Measurements from ENCODE around the gene PREX1. TPM values are rescaled to one million over a fixed set of nuclear protein-coding genes. Genes with fewer than 3 reads are reported as not detected.

Gene PREX1
- total RNA-seq, 2 donors from 2014 or later: 11.5 to 21.7 TPM

- H3K9me3 ChIP-seq: no peaks in the 10 kb centered on the region
- DNase-seq (ENCODE audit: low spot score): no peak
- no peak overlapping the region for H3K4me3 ChIP-seq
- H3K36me3 ChIP-seq: no peaks in the 10 kb centered on the region
- TF ChIP-seq CTCF (IDR thresholded peaks at IDR 0.05): no peak
- no peaks in the 10 kb centered on the region for H3K27me3 ChIP-seq
- H3K27ac ChIP-seq: no peak overlapping the region
- H3K4me1 ChIP-seq: peaks cover 0 to 6% of the 10 kb centered on the region in 2 donors
Measured at GRCh38 chr20:48582673-48582985, 245.2 kb downstream of the PREX1 start.

- no peaks in the 10 kb centered on the region for H3K9me3 ChIP-seq
- H3K4me1 ChIP-seq: peaks cover 0 to 6% of the 10 kb centered on the region in 2 donors
- no peaks in the 10 kb centered on the region for H3K36me3 ChIP-seq
- H3K27me3 ChIP-seq: no peaks in the 10 kb centered on the region
- H3K4me3 ChIP-seq: no peak overlapping the region
- no peak overlapping the region for H3K27ac ChIP-seq
- no peak for DNase-seq (ENCODE audit: low spot score)
- no peak for TF ChIP-seq CTCF (IDR thresholded peaks at IDR 0.05)
Measured at GRCh38 chr20:48581167-48581566, 246.6 kb downstream of the PREX1 start.

GRCh38 chr20:48578397-48579098, 249.3 kb downstream of the PREX1 start:
- H3K27me3 ChIP-seq: no peaks in the 10 kb centered on the region
- no peak overlapping the region for H3K4me3 ChIP-seq
- peaks cover 0 to 6% of the 10 kb centered on the region in 2 donors for H3K4me1 ChIP-seq
- TF ChIP-seq CTCF (IDR thresholded peaks at IDR 0.05): no peak
- no peaks in the 10 kb centered on the region for H3K36me3 ChIP-seq
- DNase-seq (ENCODE audit: low spot score): no peak
- no peaks in the 10 kb centered on the region for H3K9me3 ChIP-seq
- H3K27ac ChIP-seq: no peak overlapping the region

- Histone ChIP-seq H3K27ac (no peak overlapping the region), H3K9me3 (no peaks in the 10 kb centered on the region), H3K36me3 (no peaks in the 10 kb centered on the region), H3K4me3 (no peak overlapping the region), H3K27me3 (no peaks in the 10 kb centered on the region), H3K4me1 (peaks cover 0 to 6% of the 10 kb centered on the region in 2 donors)
- no peak for DNase-seq (ENCODE audit: low spot score)
- TF ChIP-seq CTCF (IDR thresholded peaks at IDR 0.05): no peak
Measured at GRCh38 chr20:48577557-48577956, 250.2 kb downstream of the PREX1 start.

GRCh38 chr20:48574383-48574782, 253.4 kb downstream of the PREX1 start:
- Histone ChIP-seq H3K27ac (no peak overlapping the region), H3K36me3 (no peaks in the 10 kb centered on the region), H3K4me1 (peaks cover 0 to 5% of the 10 kb centered on the region in 2 donors), H3K9me3 (no peaks in the 10 kb centered on the region), H3K4me3 (no peak overlapping the region), H3K27me3 (no peaks in the 10 kb centered on the region)
- no peak for DNase-seq (ENCODE audit: low spot score)
- no peak for TF ChIP-seq CTCF (IDR thresholded peaks at IDR 0.05)

Other genes starting within 250 kb of the PREX1 start
- 10 to 100 TPM; 31.5 to 46.5 TPM for gene ARFGEF2, start 93.7 kb upstream of the PREX1 start, total RNA-seq
- gene CSE1L, start 218.3 kb upstream of the PREX1 start, total RNA-seq: 10 to 100 TPM; 27.0 to 32.0 TPM